Activated CD8-positive, alpha-beta T cell treated with anti-CD3 and anti-CD28 coated beads for 36 hours (primary cell): Measurements from ENCODE around the gene SLC22A12. TPM values are rescaled to one million over a fixed set of nuclear protein-coding genes. Genes with fewer than 3 reads are reported as not detected.

Experiments used
- ATAC-seq: fragments of 200-7000 bp; cut with Tn5 transposase; one replicate; pipeline ENCODE4 v1.10.0; 2021; ENCODE audit warnings: mild to moderate bottlenecking, moderate library complexity
- CTCF ChIA-PET: fragments of 350-600 bp; sonication (Branson Sonifier 250); formaldehyde crosslinking; loops from one replicate; lab custom pipeline; 2021; ENCODE audit warnings: antibody characterized with exemption; lab: Charles Lee
- POLR2A ChIA-PET: fragments of 350-600 bp; sonication (Branson Sonifier 250); formaldehyde crosslinking; loops from one replicate; lab custom pipeline; 2021; ENCODE audit warnings: antibody characterized with exemption; lab: Charles Lee
- DNase-seq: peaks from one replicate; pipeline ENCODE4 v3.0.0-alpha.2; 2020
- H3K27ac Mint-ChIP-seq: one replicate; pipeline ENCODE4 v1.8.0; 2021; ENCODE audit warnings: mild to moderate bottlenecking, mixed read lengths
- H3K27me3 Mint-ChIP-seq: one replicate; pipeline ENCODE4 v1.8.0; 2021; ENCODE audit warnings: mixed read lengths
- H3K36me3 Mint-ChIP-seq: one replicate; pipeline ENCODE4 v1.8.0; 2021; ENCODE audit warnings: low read depth, mixed read lengths
- H3K4me1 Mint-ChIP-seq: one replicate; pipeline ENCODE4 v1.8.0; 2021; ENCODE audit warnings: low read depth, mixed read lengths
- H3K4me3 Mint-ChIP-seq: one replicate; pipeline ENCODE4 v1.8.0; 2021; ENCODE audit warnings: mild to moderate bottlenecking, moderate library complexity, mixed read lengths
- H3K9me3 Mint-ChIP-seq: one replicate; pipeline ENCODE4 v1.8.0; 2021; ENCODE audit warnings: mixed read lengths
- intact Hi-C: fragments of 100-400 bp; cut with micrococcal nuclease; formaldehyde crosslinking; loops from one replicate; pipeline ENCODE4 v1.10.0; 2022
- total RNA-seq, 2 experiments: library from RNA; stranded (reverse); gene quantifications; one replicate each; pipeline ENCODE4 v1.2.3, GENCODE V29; 2021
- TF ChIP-seq, protein P1 (sequence below): fragments of 200-600 bp; IDR thresholded peaks from one replicate; pipeline ENCODE4 v1.8.0; 2022; ENCODE audit warnings: antibody characterized with exemption, mild to moderate bottlenecking

Gene SLC22A12
- total RNA-seq, 2 experiments from 2014 or later = not detected

DNA sequence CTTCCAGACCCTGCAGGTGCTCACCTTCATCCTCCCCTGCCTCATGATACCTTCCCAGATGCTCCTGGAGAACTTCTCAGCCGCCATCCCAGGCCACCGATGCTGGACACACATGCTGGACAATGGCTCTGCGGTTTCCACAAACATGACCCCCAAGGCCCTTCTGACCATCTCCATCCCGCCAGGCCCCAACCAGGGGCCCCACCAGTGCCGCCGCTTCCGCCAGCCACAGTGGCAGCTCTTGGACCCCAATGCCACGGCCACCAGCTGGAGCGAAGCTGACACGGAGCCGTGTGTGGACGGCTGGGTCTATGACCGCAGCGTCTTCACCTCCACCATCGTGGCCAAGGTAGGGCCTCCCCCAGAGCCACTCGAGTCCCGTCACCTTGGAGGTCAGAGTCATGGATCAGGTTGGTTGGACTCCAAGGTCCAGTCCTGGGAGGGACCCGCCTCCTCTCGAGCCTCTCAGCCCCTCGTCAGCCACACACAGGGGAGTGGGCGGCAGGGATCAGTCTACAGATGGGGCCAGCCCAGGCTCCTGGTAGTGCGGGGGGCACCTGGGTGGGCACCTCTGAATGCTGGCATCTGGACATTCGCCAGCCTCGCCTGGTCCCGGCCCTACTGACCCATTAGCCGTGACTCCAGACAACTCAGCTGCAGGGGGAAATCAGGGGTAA, 34.8 kb upstream of the SLC22A12 start:
- intact Hi-C loops = no loop called here
- ChIA-PET CTCF (no interaction called here), POLR2A (no interaction called here)
- H3K36me3 Mint-ChIP-seq = no peaks in the 10 kb centered on the region
- H3K9me3 Mint-ChIP-seq = peaks cover 2% of the 10 kb centered on the region
- no peak for ATAC-seq
- no peaks in the 10 kb centered on the region for H3K27me3 Mint-ChIP-seq
- no peak for DNase-seq
- H3K4me3 Mint-ChIP-seq = no peak overlapping the region
- H3K27ac Mint-ChIP-seq = no peak overlapping the region
- H3K4me1 Mint-ChIP-seq = no peaks in the 10 kb centered on the region
- TF ChIP-seq, protein P1, sequence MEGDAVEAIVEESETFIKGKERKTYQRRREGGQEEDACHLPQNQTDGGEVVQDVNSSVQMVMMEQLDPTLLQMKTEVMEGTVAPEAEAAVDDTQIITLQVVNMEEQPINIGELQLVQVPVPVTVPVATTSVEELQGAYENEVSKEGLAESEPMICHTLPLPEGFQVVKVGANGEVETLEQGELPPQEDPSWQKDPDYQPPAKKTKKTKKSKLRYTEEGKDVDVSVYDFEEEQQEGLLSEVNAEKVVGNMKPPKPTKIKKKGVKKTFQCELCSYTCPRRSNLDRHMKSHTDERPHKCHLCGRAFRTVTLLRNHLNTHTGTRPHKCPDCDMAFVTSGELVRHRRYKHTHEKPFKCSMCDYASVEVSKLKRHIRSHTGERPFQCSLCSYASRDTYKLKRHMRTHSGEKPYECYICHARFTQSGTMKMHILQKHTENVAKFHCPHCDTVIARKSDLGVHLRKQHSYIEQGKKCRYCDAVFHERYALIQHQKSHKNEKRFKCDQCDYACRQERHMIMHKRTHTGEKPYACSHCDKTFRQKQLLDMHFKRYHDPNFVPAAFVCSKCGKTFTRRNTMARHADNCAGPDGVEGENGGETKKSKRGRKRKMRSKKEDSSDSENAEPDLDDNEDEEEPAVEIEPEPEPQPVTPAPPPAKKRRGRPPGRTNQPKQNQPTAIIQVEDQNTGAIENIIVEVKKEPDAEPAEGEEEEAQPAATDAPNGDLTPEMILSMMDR = no peak

- TF ChIP-seq, protein P1 = no peak
- Mint-ChIP-seq H3K4me3 (no peak overlapping the region), H3K9me3 (peaks cover 2% of the 10 kb centered on the region), H3K4me1 (no peaks in the 10 kb centered on the region), H3K27me3 (no peaks in the 10 kb centered on the region), H3K36me3 (no peaks in the 10 kb centered on the region), H3K27ac (no peak overlapping the region)
- ChIA-PET CTCF (no interaction called here), POLR2A (no interaction called here)
- ATAC-seq (no peak), DNase-seq (no peak)
- intact Hi-C loops = no loop called here
Measured at GRCh38 chr11:64556721-64557250, 34.2 kb upstream of the SLC22A12 start.

GRCh38 chr11:64558065-64558745, 32.8 kb upstream of the SLC22A12 start:
- ATAC-seq (no peak), DNase-seq (no peak)
- POLR2A ChIA-PET = no interaction called here
- no peak overlapping the region for H3K4me3 Mint-ChIP-seq
- H3K4me1 Mint-ChIP-seq = no peaks in the 10 kb centered on the region
- H3K9me3 Mint-ChIP-seq = no peaks in the 10 kb centered on the region
- no peak overlapping the region for H3K27ac Mint-ChIP-seq
- TF ChIP-seq, protein P1 = no peak
- no peaks in the 10 kb centered on the region for H3K27me3 Mint-ChIP-seq
- no peaks in the 10 kb centered on the region for H3K36me3 Mint-ChIP-seq
- CTCF ChIA-PET = interaction anchor here (0.8 to 1.1 kb wide), 2 partner anchors 109 to 146 kb away, joined by 3 to 4 read pairs; no protein-coding TSS in a partner anchor
- intact Hi-C loops = no loop called here

DNA sequence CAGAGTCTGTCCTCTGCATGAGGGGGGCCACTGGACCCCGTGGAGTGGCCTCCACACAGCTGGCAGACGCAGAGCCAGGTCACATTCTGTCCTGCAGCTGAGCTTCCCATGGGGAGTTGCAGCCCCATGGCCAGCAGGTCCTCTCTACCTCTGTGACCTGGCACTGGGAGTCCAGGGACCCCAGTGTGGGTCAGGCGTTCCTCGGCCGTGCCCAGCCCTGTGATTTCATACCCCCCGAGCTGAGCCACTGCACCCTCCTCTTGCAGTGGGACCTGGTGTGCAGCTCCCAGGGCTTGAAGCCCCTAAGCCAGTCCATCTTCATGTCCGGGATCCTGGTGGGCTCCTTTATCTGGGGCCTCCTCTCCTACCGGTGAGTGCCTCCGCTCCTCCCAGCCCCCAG, 32.2 kb upstream of the SLC22A12 start:
- Mint-ChIP-seq H3K36me3 (no peaks in the 10 kb centered on the region), H3K27ac (no peak overlapping the region), H3K4me1 (no peaks in the 10 kb centered on the region), H3K27me3 (no peaks in the 10 kb centered on the region), H3K9me3 (no peaks in the 10 kb centered on the region), H3K4me3 (no peak overlapping the region)
- no peak for DNase-seq
- POLR2A ChIA-PET = no interaction called here
- CTCF ChIA-PET = no interaction called here
- no peak for ATAC-seq
- TF ChIP-seq, protein P1 = no peak
- intact Hi-C loops = no loop called here
